GM23338 (cell line): Measurements from ENCODE around the gene RBM12. TPM values are rescaled to one million over a fixed set of nuclear protein-coding genes. Genes with fewer than 3 reads are reported as not detected.

Experiments used
- ATAC-seq: fragments of 200-7000 bp; cut with Tn5 transposase; 3 replicates; pipeline ENCODE4 v1.9.1; 2020
- DNase-seq: peaks from one replicate; pipeline ENCODE4 v3.0.0-alpha.2; 2015; ENCODE audit warnings: low spot score
- H2AFZ ChIP-seq: fragments of 200-600 bp; sonication (generic); 2 replicates; pipeline ENCODE4 v1.8.0; 2016; ENCODE audit warnings: antibody characterized with exemption, mild to moderate bottlenecking, moderate library complexity
- H3F3A ChIP-seq: fragments of 200-600 bp; sonication (generic); replicated peaks from 2 replicates; pipeline ENCODE4 v1.8.0; 2017; ENCODE audit warnings: antibody characterized with exemption, mixed run types, low read depth
- H3K27ac ChIP-seq: fragments of 200-600 bp; sonication (generic); 2 replicates; pipeline ENCODE4 v1.6.1; 2016; ENCODE audit warnings: low read depth
- H3K27me3 ChIP-seq: fragments of 200-600 bp; sonication (generic); 2 replicates; pipeline ENCODE4 v1.8.0; 2016; ENCODE audit warnings: mild to moderate bottlenecking, mixed run types, moderate library complexity; ENCODE audit not compliant: insufficient read depth
- H3K36me3 ChIP-seq: fragments of 200-600 bp; sonication (generic); 2 replicates; pipeline ENCODE4 v1.8.0; 2016; ENCODE audit warnings: mild to moderate bottlenecking; ENCODE audit not compliant: insufficient read depth
- H3K4me1 ChIP-seq: fragments of 200-600 bp; sonication (generic); 2 replicates; pipeline ENCODE4 v1.8.0; 2016; ENCODE audit warnings: mild to moderate bottlenecking, moderate library complexity; ENCODE audit not compliant: insufficient read depth
- H3K4me2 ChIP-seq: fragments of 200-600 bp; sonication (generic); 2 replicates; pipeline ENCODE4 v1.7.1; 2017; ENCODE audit warnings: mixed run types
- H3K4me3 ChIP-seq: fragments of 200-600 bp; sonication (generic); 2 replicates; pipeline ENCODE4 v1.6.1; 2016; ENCODE audit warnings: mixed run types
- H3K79me2 ChIP-seq: fragments of 200-600 bp; sonication (generic); replicated peaks from 2 replicates; pipeline ENCODE4 v1.8.0; 2017; ENCODE audit warnings: mild to moderate bottlenecking; ENCODE audit not compliant: insufficient read depth
- H3K9me2 ChIP-seq: fragments of 200-600 bp; sonication (generic); 2 replicates; pipeline ENCODE4 v1.8.0; 2017; ENCODE audit not compliant: insufficient read depth
- H4K20me1 ChIP-seq: fragments of 200-600 bp; sonication (generic); replicated peaks from 2 replicates; pipeline ENCODE4 v1.8.0; 2017; ENCODE audit warnings: mild to moderate bottlenecking; ENCODE audit not compliant: insufficient read depth
- H3K27ac Mint-ChIP-seq: 2 replicates; pipeline ENCODE4 v1.8.0; 2020; ENCODE audit warnings: inconsistent platforms, mild to moderate bottlenecking, moderate library complexity, mixed read lengths
- H3K27me3 Mint-ChIP-seq: 3 replicates; pipeline ENCODE4 v1.8.0; 2022; ENCODE audit warnings: low read depth, mild to moderate bottlenecking, moderate library complexity, mixed read lengths, inconsistent platforms; ENCODE audit not compliant: insufficient read depth, poor library complexity
- H3K36me3 Mint-ChIP-seq: 3 replicates; pipeline ENCODE4 v1.8.0; 2021; ENCODE audit warnings: low read depth, mild to moderate bottlenecking, inconsistent platforms, moderate library complexity, mixed read lengths
- H3K4me1 Mint-ChIP-seq: 3 replicates; pipeline ENCODE4 v1.8.0; 2020; ENCODE audit warnings: mild to moderate bottlenecking, inconsistent platforms, mixed read lengths
- H3K4me3 Mint-ChIP-seq: 3 replicates; pipeline ENCODE4 v1.8.0; 2021; ENCODE audit warnings: moderate library complexity, mild to moderate bottlenecking, inconsistent platforms, mixed read lengths
- H3K9me3 Mint-ChIP-seq: 3 replicates; pipeline ENCODE4 v1.8.0; 2020; ENCODE audit warnings: moderate library complexity, mild to moderate bottlenecking, inconsistent platforms, mixed read lengths
- CREB1 ChIP-seq: fragments of 250-450 bp; sonication (Bioruptor Pico); IDR thresholded peaks from 2 replicates; pipeline ENCODE4 v1.5.0; 2020; ENCODE audit warnings: low read depth, mild to moderate bottlenecking, moderate library complexity
- CTCF ChIP-seq, 2 experiments: fragments of 200-600 bp in 1 of 2; sonication (generic) in 1 of 2; conservative IDR thresholded peaks; 2 replicates each; pipeline versions ENCODE4 v1.5.1 to v1.6.1; 2016 to 2017; ENCODE audit warnings: antibody characterized with exemption in 2 of 2, low read depth in 2 of 2, mild to moderate bottlenecking in 2 of 2, moderate library complexity in 1 of 2
- EZH2 ChIP-seq: fragments of 200-600 bp; sonication (generic); IDR thresholded peaks from one replicate; pipeline ENCODE4 v1.8.0; 2017; ENCODE audit warnings: antibody characterized with exemption, mild to moderate bottlenecking, low read depth; ENCODE audit not compliant: unreplicated experiment
- EZH2phosphoT487 ChIP-seq: fragments of 200-600 bp; sonication (generic); IDR thresholded peaks from one replicate; pipeline ENCODE4 v1.8.1; 2018; ENCODE audit warnings: antibody characterized with exemption; ENCODE audit not compliant: unreplicated experiment
- JUNB ChIP-seq: IDR thresholded peaks from one replicate; pipeline ENCODE4 v1.6.1; 2016; ENCODE audit warnings: antibody characterized with exemption; ENCODE audit not compliant: unreplicated experiment
- NANOG ChIP-seq: IDR thresholded peaks from 2 replicates; pipeline ENCODE4 v1.6.1; 2016; ENCODE audit warnings: antibody characterized with exemption, borderline replicate concordance
- POLR2AphosphoS5 ChIP-seq: IDR thresholded peaks from 2 replicates; pipeline ENCODE4 v1.6.1; 2016; ENCODE audit warnings: antibody characterized with exemption, low read depth
- STAT1 ChIP-seq: IDR thresholded peaks from one replicate; pipeline ENCODE4 v1.6.1; 2016; ENCODE audit warnings: antibody characterized with exemption; ENCODE audit not compliant: unreplicated experiment
- ZNF114 ChIP-seq: fragments of 250-450 bp; sonication (Bioruptor Pico); IDR thresholded peaks from 2 replicates; pipeline ENCODE4 v1.5.0; 2020; ENCODE audit warnings: mild to moderate bottlenecking, moderate library complexity
- ZNF331 ChIP-seq: fragments of 250-450 bp; sonication (Bioruptor Pico); IDR thresholded peaks from 2 replicates; pipeline ENCODE4 v1.5.0; 2020; ENCODE audit warnings: low read depth, mild to moderate bottlenecking, moderate library complexity
- ZNF462 ChIP-seq: fragments of 250-450 bp; sonication (Bioruptor Pico); IDR thresholded peaks from 2 replicates; pipeline ENCODE4 v1.5.0; 2020; ENCODE audit warnings: mild to moderate bottlenecking, moderate library complexity
- polyA plus RNA-seq: library from polyadenylated mRNA; unstranded; fragments of >200 nt; fragmentation: Nextera tagmentation; extraction: Ambion mirVana; gene quantifications from 2 replicates; pipeline ENCODE4 v1.2.1, GENCODE V29; 2016
- total RNA-seq: library from RNA; depleted of rRNA; stranded (reverse); fragments of >200 nt; shearing (Covaris generic); gene quantifications from 2 replicates; pipeline ENCODE4 v1.2.3, GENCODE V29; 2014
- TF ChIP-seq, protein P1 (sequence below): IDR thresholded peaks from one replicate; pipeline ENCODE4 v1.6.1; 2018; ENCODE audit warnings: antibody characterized with exemption; ENCODE audit not compliant: unreplicated experiment
- TF ChIP-seq, protein P2 (sequence below): IDR thresholded peaks from 2 replicates; pipeline ENCODE4 v1.6.1; 2016; ENCODE audit warnings: antibody characterized with exemption

Gene RBM12
- total and polyA plus RNA-seq, 2 experiments from 2014 or later = 22.3 to 82.2 TPM

DNA sequence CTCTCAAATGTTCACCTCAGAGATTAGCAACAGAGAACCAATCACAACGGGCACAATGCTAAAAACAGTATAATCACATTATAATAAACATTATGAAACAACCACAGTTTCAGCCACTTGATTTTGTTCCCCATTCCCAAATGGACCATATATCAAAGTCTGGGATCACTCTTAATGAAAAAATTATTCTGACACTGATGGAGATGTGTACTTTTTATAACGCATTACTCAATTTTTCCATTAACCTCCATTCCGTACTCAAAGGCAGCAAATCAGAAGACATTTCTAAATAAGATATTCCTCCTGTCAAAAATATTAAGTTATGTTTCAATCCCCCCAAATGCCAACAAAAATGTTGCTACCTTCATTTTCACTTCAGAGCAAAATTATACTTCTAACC is 2.8 kb downstream of the RBM12 start:
- peak overlapping the region; percentile 98 for H3K4me3 Mint-ChIP-seq
- H3K27me3 Mint-ChIP-seq = peaks cover 9% of the 10 kb centered on the region
- peak overlapping the region; percentile 94 for H3K4me2 ChIP-seq
- no peaks in the 10 kb centered on the region for H3K36me3 ChIP-seq
- H3K9me3 Mint-ChIP-seq = no peaks in the 10 kb centered on the region
- no peaks in the 10 kb centered on the region for H3F3A ChIP-seq
- H3K27ac Mint-ChIP-seq = no peak overlapping the region
- peak overlapping the region; percentile 95 for H3K4me3 ChIP-seq
- TF ChIP-seq NANOG (no peak), EZH2phosphoT487 (no peak), JUNB (no peak), CREB1 (CRISPR knock-in tag) (no peak), ZNF331 (CRISPR knock-in tag) (no peak), POLR2AphosphoS5 (no peak), STAT1 (no peak), EZH2 (no peak), ZNF462 (no peak), ZNF114 (CRISPR knock-in tag) (no peak), CTCF (conservative IDR thresholded peaks at IDR 0.05; ENCODE audit: low read depth in 2 of 2) (no peak)
- TF ChIP-seq, protein P1, sequence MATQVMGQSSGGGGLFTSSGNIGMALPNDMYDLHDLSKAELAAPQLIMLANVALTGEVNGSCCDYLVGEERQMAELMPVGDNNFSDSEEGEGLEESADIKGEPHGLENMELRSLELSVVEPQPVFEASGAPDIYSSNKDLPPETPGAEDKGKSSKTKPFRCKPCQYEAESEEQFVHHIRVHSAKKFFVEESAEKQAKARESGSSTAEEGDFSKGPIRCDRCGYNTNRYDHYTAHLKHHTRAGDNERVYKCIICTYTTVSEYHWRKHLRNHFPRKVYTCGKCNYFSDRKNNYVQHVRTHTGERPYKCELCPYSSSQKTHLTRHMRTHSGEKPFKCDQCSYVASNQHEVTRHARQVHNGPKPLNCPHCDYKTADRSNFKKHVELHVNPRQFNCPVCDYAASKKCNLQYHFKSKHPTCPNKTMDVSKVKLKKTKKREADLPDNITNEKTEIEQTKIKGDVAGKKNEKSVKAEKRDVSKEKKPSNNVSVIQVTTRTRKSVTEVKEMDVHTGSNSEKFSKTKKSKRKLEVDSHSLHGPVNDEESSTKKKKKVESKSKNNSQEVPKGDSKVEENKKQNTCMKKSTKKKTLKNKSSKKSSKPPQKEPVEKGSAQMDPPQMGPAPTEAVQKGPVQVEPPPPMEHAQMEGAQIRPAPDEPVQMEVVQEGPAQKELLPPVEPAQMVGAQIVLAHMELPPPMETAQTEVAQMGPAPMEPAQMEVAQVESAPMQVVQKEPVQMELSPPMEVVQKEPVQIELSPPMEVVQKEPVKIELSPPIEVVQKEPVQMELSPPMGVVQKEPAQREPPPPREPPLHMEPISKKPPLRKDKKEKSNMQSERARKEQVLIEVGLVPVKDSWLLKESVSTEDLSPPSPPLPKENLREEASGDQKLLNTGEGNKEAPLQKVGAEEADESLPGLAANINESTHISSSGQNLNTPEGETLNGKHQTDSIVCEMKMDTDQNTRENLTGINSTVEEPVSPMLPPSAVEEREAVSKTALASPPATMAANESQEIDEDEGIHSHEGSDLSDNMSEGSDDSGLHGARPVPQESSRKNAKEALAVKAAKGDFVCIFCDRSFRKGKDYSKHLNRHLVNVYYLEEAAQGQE = no peak
- TF ChIP-seq, protein P2, sequence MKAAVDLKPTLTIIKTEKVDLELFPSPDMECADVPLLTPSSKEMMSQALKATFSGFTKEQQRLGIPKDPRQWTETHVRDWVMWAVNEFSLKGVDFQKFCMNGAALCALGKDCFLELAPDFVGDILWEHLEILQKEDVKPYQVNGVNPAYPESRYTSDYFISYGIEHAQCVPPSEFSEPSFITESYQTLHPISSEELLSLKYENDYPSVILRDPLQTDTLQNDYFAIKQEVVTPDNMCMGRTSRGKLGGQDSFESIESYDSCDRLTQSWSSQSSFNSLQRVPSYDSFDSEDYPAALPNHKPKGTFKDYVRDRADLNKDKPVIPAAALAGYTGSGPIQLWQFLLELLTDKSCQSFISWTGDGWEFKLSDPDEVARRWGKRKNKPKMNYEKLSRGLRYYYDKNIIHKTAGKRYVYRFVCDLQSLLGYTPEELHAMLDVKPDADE = no peak
- ATAC-seq (no peak), DNase-seq (no peak)
- H3K9me2 ChIP-seq = no peaks in the 10 kb centered on the region
- H3K27me3 ChIP-seq = no peaks in the 10 kb centered on the region
- peaks cover 48% of the 10 kb centered on the region for H3K4me1 ChIP-seq
- H4K20me1 ChIP-seq = peaks cover 66% of the 10 kb centered on the region
- peaks cover 8% of the 10 kb centered on the region; the same call in 2 of the 3 replicates for H3K36me3 Mint-ChIP-seq
- H3K79me2 ChIP-seq = peaks cover 78% of the 10 kb centered on the region
- H2AFZ ChIP-seq = no peak overlapping the region
- H3K27ac ChIP-seq = no peak overlapping the region
- H3K4me1 Mint-ChIP-seq = peaks cover 41% of the 10 kb centered on the region; the same call in 2 of the 3 replicates
